A673 (cell line): ENCODE measurements around the gene MB21D2. TPM values are rescaled to one million over a fixed set of nuclear protein-coding genes. Genes with fewer than 3 reads are reported as not detected.

ENCODE experiments used
- BruUV-seq: library from RNA; stranded (reverse); fragments of 400-500 nt; replicated peaks from 2 replicates; lab custom pipeline; 2021; lab: Mats Ljungman, UMichigan
- CTCF ChIA-PET: fragments of 300-600 bp; sonication (Branson Sonifier 250); formaldehyde crosslinking; loops from one replicate; lab custom pipeline; 2022; ENCODE audit warnings: antibody characterized with exemption; lab: Charles Lee
- POLR2A ChIA-PET: fragments of 300-600 bp; sonication (Branson Sonifier 250); formaldehyde crosslinking; loops from one replicate; lab custom pipeline; 2022; ENCODE audit warnings: antibody characterized with exemption; ENCODE audit not compliant: low non-redundant PET; lab: Charles Lee
- DNase-seq: peaks from one replicate; pipeline ENCODE4 v3.0.0-alpha.2; 2015; ENCODE audit warnings: low spot score
- H3K27ac ChIP-seq: fragments of 200-600 bp; sonication (generic); 2 replicates; pipeline ENCODE4 v1.5.1; 2016; ENCODE audit warnings: mixed run types, low read depth, mild to moderate bottlenecking, mixed read lengths, antibody characterized with exemption, low read length; ENCODE audit not compliant: poor library complexity, severe bottlenecking
- H3K27me3 ChIP-seq: fragments of 200-600 bp; sonication (generic); replicated peaks from 2 replicates; pipeline ENCODE4 v1.6.1; 2017; ENCODE audit warnings: mixed run types, low read depth, mild to moderate bottlenecking, mixed read lengths, antibody characterized with exemption, low read length; ENCODE audit not compliant: insufficient read depth, poor library complexity
- H3K36me3 ChIP-seq: fragments of 200-600 bp; sonication (generic); 2 replicates; pipeline ENCODE4 v1.6.1; 2016; ENCODE audit warnings: mixed run types, mild to moderate bottlenecking, mixed read lengths, antibody characterized with exemption, low read length; ENCODE audit not compliant: insufficient read depth, poor library complexity, severe bottlenecking
- H3K4me1 ChIP-seq: fragments of 200-600 bp; sonication (generic); 2 replicates; pipeline ENCODE4 v1.6.1; 2017; ENCODE audit warnings: mixed run types, mild to moderate bottlenecking, mixed read lengths, antibody characterized with exemption, low read length; ENCODE audit not compliant: insufficient read depth, poor library complexity, severe bottlenecking
- H3K4me3 ChIP-seq: fragments of 200-600 bp; sonication (generic); 2 replicates; pipeline ENCODE4 v1.5.1; 2016; ENCODE audit warnings: low read depth, mixed run types, mild to moderate bottlenecking, mixed read lengths, low read length; ENCODE audit not compliant: poor library complexity, severe bottlenecking
- H3K9me3 ChIP-seq: fragments of 200-600 bp; sonication (generic); 2 replicates; pipeline ENCODE4 v1.6.1; 2016; ENCODE audit warnings: mixed run types, low read depth, mild to moderate bottlenecking, mixed read lengths, antibody characterized with exemption, low read length; ENCODE audit not compliant: poor library complexity, severe bottlenecking
- CTCF ChIP-seq: fragments of 300-800, 200-600 bp; sonication (generic); conservative IDR thresholded peaks from 2 replicates; pipeline ENCODE4 v1.5.1; 2017; ENCODE audit warnings: low read depth, mild to moderate bottlenecking, antibody characterized with exemption, low read length, moderate library complexity, mixed read lengths
- EZH2 ChIP-seq: fragments of 200-600 bp; sonication (generic); IDR thresholded peaks from 2 replicates; pipeline ENCODE4 v1.6.1; 2017; ENCODE audit warnings: borderline replicate concordance, low read depth, mild to moderate bottlenecking, mixed read lengths, antibody characterized with exemption, low read length; ENCODE audit not compliant: poor library complexity, severe bottlenecking
- intact Hi-C: fragments of 100-400 bp; cut with micrococcal nuclease; formaldehyde crosslinking; loops from one replicate; pipeline ENCODE4 v1.10.0; 2022; ENCODE audit not compliant: unreplicated experiment
- total RNA-seq: library from RNA; stranded (reverse); gene quantifications from 2 replicates; pipeline ENCODE4 v1.2.3, GENCODE V29; 2021

Gene MB21D2
- total RNA-seq, 1 experiment from 2014 or later: 8.1 TPM

- H3K27ac ChIP-seq: no peak overlapping the region
- DNase-seq: no peak
Measured at GRCh38 chr3:192901435-192901834, 16.2 kb downstream of the MB21D2 start.

GRCh38 chr3:192899540-192899982 lies 18.1 kb downstream of the MB21D2 start:
- no peaks in the 10 kb centered on the region for H3K27me3 ChIP-seq
- H3K36me3 ChIP-seq: no peaks in the 10 kb centered on the region
- intact Hi-C loops: no loop called here
- DNase-seq: no peak
- ChIA-PET POLR2A (no interaction called here), CTCF (no interaction called here)
- H3K27ac ChIP-seq: no peak overlapping the region
- TF ChIP-seq CTCF (no peak), EZH2 (no peak)
- BruUV-seq: no TSS peak
- H3K4me3 ChIP-seq: no peak overlapping the region
- H3K4me1 ChIP-seq: no peaks in the 10 kb centered on the region
- peaks cover 3% of the 10 kb centered on the region for H3K9me3 ChIP-seq

More at GRCh38 chr3:192901435-192901834, 16.2 kb downstream of the MB21D2 start:
- Histone ChIP-seq H3K4me3 (no peak overlapping the region), H3K4me1 (peaks cover 9% of the 10 kb centered on the region), H3K36me3 (no peaks in the 10 kb centered on the region), H3K27me3 (no peaks in the 10 kb centered on the region), H3K9me3 (peaks cover 3% of the 10 kb centered on the region)
- intact Hi-C loops: no loop called here
- TF ChIP-seq EZH2 (no peak), CTCF (no peak)
- BruUV-seq: no TSS peak
- ChIA-PET POLR2A (no interaction called here), CTCF (no interaction called here)

GRCh38 chr3:192897005-192897404 lies 20.7 kb downstream of the MB21D2 start:
- H3K36me3 ChIP-seq: no peaks in the 10 kb centered on the region
- H3K4me1 ChIP-seq: peaks cover 11% of the 10 kb centered on the region
- no peaks in the 10 kb centered on the region for H3K27me3 ChIP-seq
- H3K27ac ChIP-seq: no peak overlapping the region
- ChIA-PET POLR2A (no interaction called here), CTCF (interaction anchor here (0.6 kb wide), 1 partner anchor 80 kb away, joined by 3 read pairs; no protein-coding TSS in a partner anchor)
- TF ChIP-seq CTCF: no peak
- TF ChIP-seq EZH2: no peak
- intact Hi-C loops: no loop called here
- DNase-seq: no peak
- no peaks in the 10 kb centered on the region for H3K9me3 ChIP-seq
- no peak overlapping the region for H3K4me3 ChIP-seq
- BruUV-seq: no TSS peak
